ENCODE results near the gene SMOC2. TPM values are rescaled to one million over a fixed set of nuclear protein-coding genes. Genes with fewer than 3 reads are reported as not detected.
"Not testable (repeated sequence)": the region's sequence is repeated elsewhere in the genome, so short reads cannot be mapped to it uniquely, and the experiment has no call there.

Gene SMOC2
- polyA plus RNA-seq, 1 donor from 2014 or later: 0.50 TPM

- not testable (repeated sequence) for H3K4me3 ChIP-seq (ENCODE audit: low read length); H3K4me2 ChIP-seq (ENCODE audit: low read length); H3K9me2 ChIP-seq (ENCODE audit: insufficient read depth, low read length); H4K20me1 ChIP-seq (ENCODE audit: insufficient read depth); H3F3A ChIP-seq (ENCODE audit: insufficient read depth, low read length, poor library complexity, severe bottlenecking); H3K9ac ChIP-seq (ENCODE audit: low read length); H3K36me3 ChIP-seq (ENCODE audit: insufficient read depth, low read length); H3K27me3 ChIP-seq (ENCODE audit: insufficient read depth, low read depth, low read length); H3K27ac ChIP-seq (ENCODE audit: low read length); H2AFZ ChIP-seq (ENCODE audit: low read depth, low read length); H3K9me3 ChIP-seq (ENCODE audit: low read length); H3K79me2 ChIP-seq (replicated peaks; ENCODE audit: insufficient read depth, low read length)
These were observed 253.8 kb downstream of the SMOC2 start for GRCh38 chr6:168694797-168695196.

- Histone ChIP-seq H3K36me3 (ENCODE audit: insufficient read depth, low read length) (no peaks in the 10 kb centered on the region), H3K9ac (ENCODE audit: low read length) (no peak overlapping the region), H4K20me1 (ENCODE audit: insufficient read depth) (no peaks in the 10 kb centered on the region), H3K27ac (ENCODE audit: low read length) (no peak overlapping the region), H2AFZ (ENCODE audit: low read depth, low read length) (no peak overlapping the region), H3K27me3 (ENCODE audit: insufficient read depth, low read depth, low read length) (no peaks in the 10 kb centered on the region), H3K4me2 (ENCODE audit: low read length) (no peak overlapping the region), H3K4me3 (ENCODE audit: low read length) (no peak overlapping the region), H3K79me2 (replicated peaks; ENCODE audit: insufficient read depth, low read length) (no peaks in the 10 kb centered on the region), H3F3A (ENCODE audit: insufficient read depth, low read length, poor library complexity, severe bottlenecking) (no peaks in the 10 kb centered on the region), H3K9me2 (ENCODE audit: insufficient read depth, low read length) (no peaks in the 10 kb centered on the region), H3K9me3 (ENCODE audit: low read length) (no peaks in the 10 kb centered on the region)
- TF ChIP-seq CTCF (IDR thresholded peaks at IDR 0.05; ENCODE audit: poor library complexity, severe bottlenecking): no peak
- TF ChIP-seq EP300 (conservative IDR thresholded peaks at IDR 0.05; ENCODE audit: poor library complexity, severe bottlenecking): no peak
- no peak for TF ChIP-seq SMC3 (conservative IDR thresholded peaks at IDR 0.05; ENCODE audit: poor library complexity)
- no peak for TF ChIP-seq TAF1 (IDR thresholded peaks at IDR 0.05; ENCODE audit: low read depth)
- no peak for TF ChIP-seq MXI1 (conservative IDR thresholded peaks at IDR 0.05; ENCODE audit: poor library complexity, severe bottlenecking)
- no peak for TF ChIP-seq RAD21 (conservative IDR thresholded peaks at IDR 0.05)
- no peak for TF ChIP-seq POLR2AphosphoS5 (IDR thresholded peaks at IDR 0.05)
- TF ChIP-seq REST (IDR thresholded peaks at IDR 0.05; ENCODE audit: borderline replicate concordance): no peak
- no peak for TF ChIP-seq EZH2 (IDR thresholded peaks at IDR 0.05; ENCODE audit: borderline replicate concordance, insufficient read depth, low read length, poor library complexity, severe bottlenecking)
These were observed 254.7 kb downstream of the SMOC2 start for GRCh38 chr6:168695701-168696100.

GRCh38 chr6:168698923-168699322, 257.9 kb downstream of the SMOC2 start:
- H3K4me2 ChIP-seq (ENCODE audit: low read length): no peak overlapping the region
- no peak overlapping the region for H3K4me3 ChIP-seq (ENCODE audit: low read length)
- H3K9me2 ChIP-seq (ENCODE audit: insufficient read depth, low read length): no peaks in the 10 kb centered on the region
- no peaks in the 10 kb centered on the region for H4K20me1 ChIP-seq (ENCODE audit: insufficient read depth)
- no peaks in the 10 kb centered on the region for H3K27me3 ChIP-seq (ENCODE audit: insufficient read depth, low read depth, low read length)
- TF ChIP-seq CTCF (IDR thresholded peaks at IDR 0.05; ENCODE audit: poor library complexity, severe bottlenecking): no peak
- TF ChIP-seq EZH2 (IDR thresholded peaks at IDR 0.05; ENCODE audit: borderline replicate concordance, insufficient read depth, low read length, poor library complexity, severe bottlenecking): no peak
- TF ChIP-seq TAF1 (IDR thresholded peaks at IDR 0.05; ENCODE audit: low read depth): no peak
- TF ChIP-seq SMC3 (conservative IDR thresholded peaks at IDR 0.05; ENCODE audit: poor library complexity): no peak
- no peak for TF ChIP-seq RAD21 (conservative IDR thresholded peaks at IDR 0.05)
- no peak for TF ChIP-seq REST (IDR thresholded peaks at IDR 0.05; ENCODE audit: borderline replicate concordance)
- TF ChIP-seq POLR2AphosphoS5 (IDR thresholded peaks at IDR 0.05): no peak
- no peak for TF ChIP-seq MXI1 (conservative IDR thresholded peaks at IDR 0.05; ENCODE audit: poor library complexity, severe bottlenecking)
- no peak for TF ChIP-seq EP300 (conservative IDR thresholded peaks at IDR 0.05; ENCODE audit: poor library complexity, severe bottlenecking)
- no peak overlapping the region for H2AFZ ChIP-seq (ENCODE audit: low read depth, low read length)
- no peaks in the 10 kb centered on the region for H3K9me3 ChIP-seq (ENCODE audit: low read length)
- no peaks in the 10 kb centered on the region for H3K79me2 ChIP-seq (replicated peaks; ENCODE audit: insufficient read depth, low read length)
- no peaks in the 10 kb centered on the region for H3K36me3 ChIP-seq (ENCODE audit: insufficient read depth, low read length)
- no peak overlapping the region for H3K27ac ChIP-seq (ENCODE audit: low read length)
- H3F3A ChIP-seq (ENCODE audit: insufficient read depth, low read length, poor library complexity, severe bottlenecking): no peaks in the 10 kb centered on the region
- H3K9ac ChIP-seq (ENCODE audit: low read length): no peak overlapping the region
